DOHH2 (cell line): ENCODE data around the gene LSAMP.

Experiments
- H3F3A ChIP-seq: fragments of 200-600 bp; sonication (generic), shearing (Covaris generic); 2 replicates; pipeline ENCODE4 v1.6.0; 2016; ENCODE audit warnings: antibody characterized with exemption, mild to moderate bottlenecking; ENCODE audit not compliant: control insufficient read depth, insufficient read depth
- H3K27ac ChIP-seq: fragments of 200-600 bp; sonication (generic); 2 replicates; pipeline ENCODE4 v1.5.1; 2014; ENCODE audit warnings: low read depth, mild to moderate bottlenecking, low read length, moderate library complexity
- H3K27me3 ChIP-seq: fragments of 200-600 bp; sonication (generic); 2 replicates; pipeline ENCODE4 v1.6.1; 2014; ENCODE audit warnings: mild to moderate bottlenecking, low read length, mixed read lengths; ENCODE audit not compliant: control insufficient read depth
- H3K36me3 ChIP-seq: fragments of 200-600 bp; sonication (generic); 2 replicates; pipeline ENCODE4 v1.6.1; 2014; ENCODE audit warnings: mild to moderate bottlenecking, low read length, moderate library complexity, mixed read lengths; ENCODE audit not compliant: control insufficient read depth
- H3K4me1 ChIP-seq: fragments of 200-600 bp; sonication (generic); 2 replicates; pipeline ENCODE4 v1.6.1; 2014; ENCODE audit warnings: mild to moderate bottlenecking, low read length, mixed read lengths; ENCODE audit not compliant: control insufficient read depth
- H3K4me2 ChIP-seq: fragments of 200-600 bp; sonication (generic); 2 replicates; pipeline ENCODE4 v1.6.0; 2014; ENCODE audit warnings: mild to moderate bottlenecking, low read length, moderate library complexity
- H3K4me3 ChIP-seq: fragments of 200-600 bp; sonication (generic); 2 replicates; pipeline ENCODE4 v1.5.1; 2014; ENCODE audit warnings: mild to moderate bottlenecking, low read length, mixed read lengths
- H3K79me2 ChIP-seq: fragments of 200-600 bp; sonication (generic); 2 replicates; pipeline ENCODE4 v1.6.1; 2014; ENCODE audit warnings: mild to moderate bottlenecking, low read length, mixed read lengths; ENCODE audit not compliant: control insufficient read depth
- H3K9me2 ChIP-seq: fragments of 200-600 bp; sonication (generic); replicated peaks from 2 replicates; pipeline ENCODE4 v1.6.1; 2014; ENCODE audit warnings: mild to moderate bottlenecking, low read length, mixed read lengths; ENCODE audit not compliant: control insufficient read depth
- H3K9me3 ChIP-seq: fragments of 200-600 bp; sonication (generic); 2 replicates; pipeline ENCODE4 v1.6.1; 2014; ENCODE audit warnings: antibody characterized with exemption, low read length, mixed read lengths; ENCODE audit not compliant: control insufficient read depth, insufficient read depth
- H4K20me1 ChIP-seq: fragments of 200-600 bp; sonication (generic); 2 replicates; pipeline ENCODE4 v1.6.0; 2014; ENCODE audit warnings: low read depth, mild to moderate bottlenecking, antibody characterized with exemption, low read length, moderate library complexity; ENCODE audit not compliant: control insufficient read depth, insufficient read depth
- EZH2phosphoT487 ChIP-seq: fragments of 200-600 bp; sonication (generic); IDR thresholded peaks from 2 replicates; pipeline ENCODE4 v1.6.1; 2017; ENCODE audit warnings: borderline replicate concordance, mild to moderate bottlenecking, antibody characterized with exemption, low read length, moderate library complexity, mixed read lengths
- TF ChIP-seq, protein P1 (sequence below): fragments of 200-600 bp; sonication (generic); IDR thresholded peaks from one replicate; pipeline ENCODE4 v1.5.1; 2014; ENCODE audit warnings: antibody characterized with exemption, mild to moderate bottlenecking, low read depth, low read length; ENCODE audit not compliant: poor library complexity, severe bottlenecking

Gene LSAMP

DNA sequence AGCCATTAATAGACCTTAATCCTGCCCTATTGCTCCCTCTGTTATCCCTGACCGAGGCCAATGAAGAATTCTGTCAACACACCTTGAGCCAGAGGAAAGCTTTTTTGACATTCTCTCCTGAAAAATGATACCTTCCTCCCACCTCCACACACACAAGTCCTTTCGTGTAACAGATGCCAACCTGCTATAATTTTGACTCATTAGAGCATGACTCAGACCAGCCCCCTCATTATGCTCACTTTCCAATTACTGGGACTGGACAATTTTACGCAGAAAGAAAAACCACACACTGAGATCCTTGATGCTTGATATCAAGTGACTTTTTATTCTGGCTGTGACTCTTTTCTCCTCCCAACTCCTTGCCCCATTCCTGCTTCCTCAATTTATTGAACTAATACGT lies 50.9 kb downstream of the LSAMP start:
- Histone ChIP-seq H3K27me3 (no peaks in the 10 kb centered on the region), H3K27ac (no peak overlapping the region), H3K9me2 (no peaks in the 10 kb centered on the region), H3K36me3 (no peaks in the 10 kb centered on the region), H3K4me3 (no peak overlapping the region), H3K79me2 (no peaks in the 10 kb centered on the region), H3K4me1 (no peaks in the 10 kb centered on the region), H4K20me1 (no peaks in the 10 kb centered on the region), H3F3A (no peaks in the 10 kb centered on the region), H3K4me2 (no peak overlapping the region), H3K9me3 (peaks cover 11% of the 10 kb centered on the region; the same call in 1 of the 2 replicates)
- TF ChIP-seq, protein P1, sequence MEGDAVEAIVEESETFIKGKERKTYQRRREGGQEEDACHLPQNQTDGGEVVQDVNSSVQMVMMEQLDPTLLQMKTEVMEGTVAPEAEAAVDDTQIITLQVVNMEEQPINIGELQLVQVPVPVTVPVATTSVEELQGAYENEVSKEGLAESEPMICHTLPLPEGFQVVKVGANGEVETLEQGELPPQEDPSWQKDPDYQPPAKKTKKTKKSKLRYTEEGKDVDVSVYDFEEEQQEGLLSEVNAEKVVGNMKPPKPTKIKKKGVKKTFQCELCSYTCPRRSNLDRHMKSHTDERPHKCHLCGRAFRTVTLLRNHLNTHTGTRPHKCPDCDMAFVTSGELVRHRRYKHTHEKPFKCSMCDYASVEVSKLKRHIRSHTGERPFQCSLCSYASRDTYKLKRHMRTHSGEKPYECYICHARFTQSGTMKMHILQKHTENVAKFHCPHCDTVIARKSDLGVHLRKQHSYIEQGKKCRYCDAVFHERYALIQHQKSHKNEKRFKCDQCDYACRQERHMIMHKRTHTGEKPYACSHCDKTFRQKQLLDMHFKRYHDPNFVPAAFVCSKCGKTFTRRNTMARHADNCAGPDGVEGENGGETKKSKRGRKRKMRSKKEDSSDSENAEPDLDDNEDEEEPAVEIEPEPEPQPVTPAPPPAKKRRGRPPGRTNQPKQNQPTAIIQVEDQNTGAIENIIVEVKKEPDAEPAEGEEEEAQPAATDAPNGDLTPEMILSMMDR: no peak
- TF ChIP-seq EZH2phosphoT487: no peak

DNA sequence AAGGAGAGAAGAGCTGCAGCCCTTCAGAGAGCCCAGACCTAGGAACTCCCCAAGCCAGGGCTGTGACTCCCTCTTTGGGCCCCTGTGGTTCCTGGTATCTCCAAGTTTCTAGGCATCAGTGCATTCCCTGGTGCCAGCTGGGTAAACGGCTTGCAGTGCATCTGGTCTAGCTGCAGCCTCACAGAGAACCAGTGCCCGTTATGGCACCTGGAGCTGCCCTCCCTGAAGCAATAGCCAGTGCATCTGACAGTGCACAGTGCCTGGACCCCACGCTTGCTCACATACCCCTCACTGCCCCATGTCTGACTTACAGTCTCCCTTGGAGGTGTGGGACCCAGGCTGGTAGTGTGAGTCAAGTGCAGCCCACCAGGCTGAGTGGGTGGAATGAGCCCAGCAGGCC lies 52.1 kb downstream of the LSAMP start:
- no peaks in the 10 kb centered on the region for H3K4me1 ChIP-seq
- TF ChIP-seq, protein P1: no peak
- TF ChIP-seq EZH2phosphoT487: no peak
- peaks cover 11% of the 10 kb centered on the region; the same call in 1 of the 2 replicates for H3K9me3 ChIP-seq
- H3K36me3 ChIP-seq: no peaks in the 10 kb centered on the region
- no peaks in the 10 kb centered on the region for H3K27me3 ChIP-seq
- H3F3A ChIP-seq: no peaks in the 10 kb centered on the region
- no peaks in the 10 kb centered on the region for H3K79me2 ChIP-seq
- H4K20me1 ChIP-seq: no peaks in the 10 kb centered on the region
- no peak overlapping the region for H3K27ac ChIP-seq
- no peaks in the 10 kb centered on the region for H3K9me2 ChIP-seq
- no peak overlapping the region for H3K4me3 ChIP-seq
- H3K4me2 ChIP-seq: no peak overlapping the region

DNA sequence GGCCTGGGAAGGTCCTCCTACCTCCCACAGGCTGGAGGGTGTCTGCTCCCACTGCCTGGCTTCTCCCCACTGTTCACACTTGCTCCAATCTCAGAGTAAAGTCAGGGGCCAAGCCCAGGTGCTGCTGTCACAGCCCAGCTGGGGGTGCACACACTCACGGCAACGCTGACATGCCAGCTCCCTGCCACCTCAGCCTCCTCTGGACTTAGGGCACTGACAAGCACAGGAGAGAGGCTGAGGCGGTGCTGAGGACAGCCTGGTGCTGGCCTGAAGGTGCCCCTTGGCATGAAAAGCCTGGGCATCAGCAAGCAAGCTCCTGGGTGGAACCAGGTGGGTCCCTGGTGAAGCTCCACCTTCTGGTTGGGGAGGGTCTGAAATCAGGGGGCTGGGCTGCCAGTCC lies 53.0 kb downstream of the LSAMP start:
- Histone ChIP-seq H3K36me3 (no peaks in the 10 kb centered on the region), H3K79me2 (no peaks in the 10 kb centered on the region), H3K4me2 (no peak overlapping the region), H3K9me2 (no peaks in the 10 kb centered on the region), H4K20me1 (no peaks in the 10 kb centered on the region), H3K4me1 (no peaks in the 10 kb centered on the region), H3F3A (no peaks in the 10 kb centered on the region), H3K27ac (no peak overlapping the region), H3K27me3 (no peaks in the 10 kb centered on the region), H3K4me3 (no peak overlapping the region), H3K9me3 (peaks cover 11% of the 10 kb centered on the region; the same call in 1 of the 2 replicates)
- no peak for TF ChIP-seq EZH2phosphoT487
- TF ChIP-seq, protein P1: no peak
